Measurements from ENCODE around the gene CAMSAP1.

CAMSAP1 gene

GRCh38 chr9:135939351-135940265 lies 32.3 kb upstream of the CAMSAP1 start:
- DNase-seq = no peak

DNA sequence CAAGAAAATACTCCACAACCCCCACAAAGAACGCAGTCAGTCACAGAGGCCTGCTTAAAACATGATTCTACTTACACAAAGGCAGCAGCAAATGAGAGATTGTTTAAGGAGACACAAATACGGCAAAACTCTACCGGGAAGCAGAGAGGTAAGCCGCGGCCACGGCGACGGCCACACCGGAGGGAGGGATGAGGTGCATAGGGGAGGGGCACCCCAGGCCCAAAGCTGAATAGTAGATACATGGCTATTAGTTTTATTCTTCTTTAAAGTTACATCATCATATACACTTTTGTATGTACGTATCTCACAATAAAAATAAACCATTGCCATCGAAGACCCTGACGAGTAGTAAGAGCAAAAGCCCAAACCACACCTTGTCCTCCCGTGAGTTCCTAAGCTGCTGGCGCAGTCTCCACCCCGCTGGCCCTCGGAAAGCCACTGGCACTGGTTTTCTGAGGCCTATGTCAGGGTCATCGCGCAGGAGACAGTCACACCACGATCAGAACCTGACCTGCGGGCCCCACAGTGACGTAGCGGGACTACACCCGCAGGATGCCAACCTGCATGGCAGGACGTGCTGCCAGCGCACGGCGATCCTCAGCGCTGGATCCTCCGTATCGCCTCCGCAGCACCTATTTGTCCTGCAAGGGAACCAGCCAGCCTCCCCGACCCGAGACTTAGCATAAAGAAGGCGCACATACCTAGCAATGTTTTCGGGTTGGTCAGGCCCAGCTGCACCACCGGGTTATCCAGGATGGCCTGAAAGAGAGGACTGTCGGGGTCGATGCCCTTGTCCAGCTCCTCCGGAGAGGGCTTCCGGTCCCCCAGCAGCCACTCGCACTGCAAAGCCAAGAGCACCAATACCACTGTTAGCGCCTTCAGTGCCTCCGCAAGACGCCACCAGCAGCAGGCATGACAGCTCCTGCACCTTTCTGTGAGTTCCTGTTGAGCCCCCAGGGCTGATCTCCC lies 30.5 kb upstream of the CAMSAP1 start:
- no peak for DNase-seq

DNA sequence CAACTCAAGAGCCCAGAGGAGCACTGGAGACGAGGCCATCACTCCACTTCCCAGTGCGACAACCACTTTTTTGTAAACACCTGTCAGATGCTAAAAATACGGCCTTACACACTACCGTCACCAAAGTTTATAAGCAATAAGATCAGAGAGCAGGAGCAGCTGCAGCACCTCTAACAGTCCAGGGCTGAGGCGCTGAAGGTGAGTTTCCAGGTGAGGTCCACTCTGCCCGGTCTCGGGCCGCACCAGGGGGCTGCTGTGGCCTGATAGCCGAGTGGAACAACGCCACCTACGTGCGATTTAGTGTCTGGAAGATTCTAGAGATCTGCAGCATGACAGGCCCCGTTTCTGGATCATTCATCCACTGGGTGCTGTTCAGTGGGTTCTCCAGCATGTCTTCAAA lies 25.8 kb upstream of the CAMSAP1 start:
- DNase-seq = no peak

- DNase-seq = no peak
These were observed 25.3 kb upstream of the CAMSAP1 start for GRCh38 chr9:135932656-135933055.

GRCh38 chr9:135931349-135931820 lies 24.0 kb upstream of the CAMSAP1 start:
- no peak for DNase-seq

DNA sequence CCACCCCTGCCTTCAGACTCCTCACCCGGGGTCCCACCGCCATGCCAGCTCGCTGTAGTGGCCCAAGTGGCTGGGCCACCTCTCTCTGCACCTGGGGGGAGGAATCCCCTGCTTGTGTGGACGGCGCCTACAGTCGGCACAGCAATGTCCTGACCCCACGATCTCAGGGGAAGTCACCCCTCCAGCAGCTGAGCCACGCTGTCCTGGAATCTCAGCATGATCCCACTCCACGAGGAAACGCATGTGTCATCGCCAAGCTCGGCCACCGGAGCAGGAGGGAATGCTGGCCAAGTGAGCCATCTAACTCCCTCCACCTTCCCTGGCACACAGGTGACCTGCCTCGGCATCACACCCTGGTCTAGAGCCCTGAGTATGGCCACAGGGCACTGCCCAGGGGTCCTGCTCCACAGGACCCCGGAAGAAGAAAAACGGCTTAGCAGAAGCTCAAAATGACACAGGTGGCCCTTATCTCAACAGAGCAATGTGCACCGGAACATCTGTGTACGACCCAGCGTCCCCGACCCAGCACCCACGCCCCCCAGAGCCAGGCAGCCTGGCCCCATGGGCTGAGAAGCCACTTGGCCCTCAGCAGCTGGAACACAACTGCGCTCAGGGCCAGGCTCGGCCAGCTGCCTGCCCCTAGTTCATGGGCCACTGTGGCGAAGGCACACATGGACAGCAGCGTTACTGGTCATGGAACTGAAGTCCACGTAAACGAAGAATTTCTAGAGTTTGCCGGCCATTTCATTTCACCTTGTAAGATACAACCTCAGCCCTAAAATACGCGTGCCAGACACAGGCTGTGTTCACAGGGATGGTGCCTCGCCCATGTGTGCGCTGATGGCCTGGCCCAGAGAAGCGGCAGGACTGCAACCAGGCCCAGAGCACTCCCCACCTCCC lies 23.4 kb upstream of the CAMSAP1 start:
- DNase-seq = no peak

GRCh38 chr9:135929656-135930445 lies 22.5 kb upstream of the CAMSAP1 start:
- no peak for DNase-seq

DNA sequence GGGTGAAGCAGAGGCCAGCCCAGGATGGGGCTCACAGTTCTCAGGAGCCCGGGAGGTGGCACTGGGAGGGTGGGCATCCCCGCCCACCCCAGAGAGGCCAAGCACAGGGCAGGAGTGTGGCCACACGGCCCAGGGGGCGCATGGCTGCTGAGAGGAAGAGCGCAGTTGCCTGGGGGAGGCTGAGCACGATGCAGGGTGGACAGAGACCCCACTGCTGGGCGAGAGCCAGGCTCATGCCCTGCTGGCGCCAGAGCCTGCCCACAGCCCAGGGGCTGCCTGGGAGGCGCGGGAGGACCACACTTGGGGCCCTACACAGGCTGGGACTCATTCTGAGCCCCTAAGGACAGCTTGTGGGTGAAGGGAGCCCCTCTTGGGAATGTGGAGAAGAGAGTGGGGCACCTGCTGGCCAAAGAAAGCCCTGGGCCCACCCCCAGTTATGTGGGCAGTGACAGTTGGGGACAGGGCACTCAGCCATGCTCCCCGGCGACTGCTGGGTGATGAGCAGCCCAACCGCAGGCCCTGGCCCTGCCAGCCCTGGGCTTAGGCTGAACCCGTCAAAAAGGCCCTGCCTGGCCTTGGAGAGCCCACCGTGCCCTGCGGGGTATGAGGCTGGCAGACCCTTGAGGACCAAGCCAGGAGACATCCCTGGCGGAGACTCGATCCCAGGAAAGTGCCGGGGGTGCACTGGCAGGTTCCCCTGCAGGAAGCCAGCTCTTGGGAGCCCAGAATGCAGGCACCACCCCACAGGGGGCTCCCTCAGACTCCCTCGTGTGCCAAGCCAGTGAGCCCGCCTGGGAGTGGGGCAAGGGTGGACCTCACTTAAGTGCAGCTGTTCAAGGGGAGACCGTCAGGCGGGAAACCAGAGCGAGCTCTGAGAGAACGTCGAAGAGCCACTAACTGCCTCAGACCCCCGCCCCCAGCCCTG lies 21.6 kb upstream of the CAMSAP1 start:
- DNase-seq = no peak

DNA sequence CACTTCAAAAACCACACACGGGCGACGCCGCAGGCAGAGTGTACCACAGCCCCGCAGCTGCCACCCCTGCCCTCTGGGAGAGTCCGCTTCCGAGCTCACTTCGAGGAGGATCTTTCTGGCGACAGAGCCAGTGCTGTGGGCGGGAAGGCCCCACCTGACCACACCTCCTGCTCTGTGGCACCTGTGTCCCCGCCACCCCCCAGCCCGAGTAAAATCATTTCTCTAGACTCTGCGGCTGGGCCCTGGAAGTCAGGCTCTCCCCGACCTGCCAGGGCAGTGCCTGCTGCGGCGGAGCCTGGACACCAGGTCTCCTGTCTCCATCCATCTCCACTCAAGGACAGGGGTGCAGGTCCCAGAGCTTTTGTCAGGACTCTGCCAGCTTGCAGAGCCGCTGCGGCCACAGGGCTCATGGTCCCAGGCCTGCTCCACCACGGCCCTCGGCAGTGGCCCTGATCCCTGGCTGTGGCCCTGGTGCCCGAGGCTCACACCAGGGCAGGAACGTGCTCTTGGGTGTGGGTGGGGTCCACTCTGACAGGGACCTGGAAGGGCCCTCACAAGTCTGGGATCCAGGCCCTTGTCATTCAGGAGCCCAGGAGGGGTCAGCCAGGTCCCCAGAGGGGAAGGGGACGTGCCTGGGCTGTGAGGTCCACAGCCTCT lies 20.9 kb upstream of the CAMSAP1 start:
- no peak for DNase-seq

GRCh38 chr9:135927195-135928013 lies 20.1 kb upstream of the CAMSAP1 start:
- no peak for DNase-seq

DNA sequence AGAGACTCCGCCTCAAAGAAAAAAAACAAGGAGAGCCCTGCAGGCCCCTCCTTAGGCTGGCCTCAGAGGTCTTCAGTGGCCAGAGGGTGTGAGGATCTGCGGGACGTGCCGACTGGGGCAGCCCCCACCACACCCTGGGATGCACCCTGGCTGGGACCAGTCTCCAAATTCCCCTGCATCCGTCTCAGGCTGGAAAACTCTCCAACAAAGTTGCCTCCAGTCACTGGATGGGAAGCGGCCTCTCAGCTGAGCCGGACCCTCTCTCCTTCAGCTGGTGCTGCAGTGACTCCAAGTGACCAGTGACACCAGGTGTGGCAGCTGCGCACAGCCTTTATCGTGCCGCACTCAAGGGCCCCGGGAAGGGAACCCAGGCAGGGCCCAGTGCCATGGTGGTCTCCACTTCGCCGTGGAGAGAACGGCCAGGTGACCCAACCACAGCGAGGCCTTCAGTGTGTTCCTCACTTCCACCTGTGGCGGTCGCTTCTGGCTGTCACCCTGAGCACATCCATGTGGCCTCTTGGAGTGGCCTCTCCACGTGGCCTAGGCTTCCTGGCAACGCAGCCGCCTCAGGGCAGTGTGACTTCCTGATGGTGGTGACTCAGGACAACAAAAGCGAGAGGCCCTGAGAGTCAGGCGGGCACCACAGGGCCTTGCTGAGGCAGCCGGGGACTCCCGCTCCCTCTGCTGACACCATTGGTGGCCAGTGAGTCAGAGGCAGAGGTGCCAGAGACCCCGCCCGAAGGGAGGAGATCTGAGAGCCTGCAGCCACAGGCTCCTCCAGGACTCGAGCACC lies 19.3 kb upstream of the CAMSAP1 start:
- DNase-seq = no peak

GRCh38 chr9:135925496-135926133 lies 18.3 kb upstream of the CAMSAP1 start:
- no peak for DNase-seq

DNA sequence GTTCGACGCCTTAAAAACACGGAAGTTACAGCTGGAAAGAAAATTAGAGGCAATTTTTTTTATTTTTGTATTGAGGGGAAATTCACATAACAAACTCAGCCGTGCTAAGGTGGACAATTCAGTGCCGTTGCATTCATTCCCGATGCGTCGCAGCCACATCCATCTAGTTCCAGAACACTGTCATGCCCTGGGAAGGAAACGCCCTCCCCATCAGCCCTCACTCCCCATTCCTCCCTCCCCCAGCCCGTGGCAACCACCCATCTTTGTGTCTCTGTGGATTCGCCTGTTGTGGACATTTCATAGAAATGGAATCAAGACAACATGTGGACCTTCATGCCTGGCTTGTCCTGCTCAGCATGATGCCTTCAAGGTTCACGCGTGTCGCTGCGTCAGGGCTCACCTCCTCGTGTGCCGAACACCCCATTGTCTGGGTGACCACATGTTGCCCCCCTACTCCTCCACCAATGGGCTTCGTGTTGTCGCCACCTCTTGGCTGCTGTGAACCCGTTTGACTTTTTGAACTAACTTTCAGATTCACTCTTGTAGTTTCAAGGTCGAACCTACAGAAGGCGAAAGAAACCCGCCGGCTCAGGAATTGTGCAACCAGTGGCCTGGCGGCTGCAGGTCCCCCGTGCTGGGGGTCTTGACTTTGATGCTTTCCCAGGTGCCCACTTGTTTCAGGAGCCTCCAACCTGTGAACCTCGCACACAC lies 17.4 kb upstream of the CAMSAP1 start:
- no peak for DNase-seq

DNA sequence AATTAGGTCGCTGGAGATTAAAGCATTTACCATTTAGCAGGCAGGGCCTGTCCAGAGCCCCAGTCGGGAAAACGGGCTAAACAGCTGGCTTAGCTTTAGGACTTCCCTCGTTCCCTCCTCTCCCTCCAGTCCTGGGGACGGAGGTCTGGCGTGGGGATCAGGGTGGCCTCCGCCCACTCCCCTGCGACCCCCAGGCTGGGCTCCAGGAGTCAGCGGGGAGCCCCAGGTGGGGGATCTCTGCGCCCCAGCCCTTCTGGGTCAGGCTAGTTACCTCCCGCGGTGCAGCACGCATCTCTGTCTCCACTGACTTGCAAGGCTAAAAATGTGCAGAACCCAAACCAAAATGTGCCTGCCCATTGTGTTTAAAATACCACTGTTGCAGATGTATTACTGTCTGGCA lies 16.2 kb upstream of the CAMSAP1 start:
- DNase-seq = no peak

- no peak for DNase-seq
These were observed 14.5 kb upstream of the CAMSAP1 start for GRCh38 chr9:135921749-135922310.

- DNase-seq = no peak
These were observed 13.7 kb upstream of the CAMSAP1 start for GRCh38 chr9:135920973-135921585.
